HepG2 (cell line): Measurements from ENCODE around the gene CCDC87. TPM values are rescaled to one million over a fixed set of nuclear protein-coding genes. Genes with fewer than 3 reads are reported as not detected.
A peak's percentile ranks its signal among the peaks of the same experiment; 100 is the strongest.

Experiments
- ATAC-seq: fragments of 200-7000 bp; cut with Tn5 transposase; 3 replicates; pipeline ENCODE4 v1.9.1; 2020; ENCODE audit warnings: mild to moderate bottlenecking, moderate library complexity
- BruUV-seq: library from RNA; stranded (reverse); fragments of 400-500 nt; replicated peaks from 2 replicates; lab custom pipeline; 2021; lab: Mats Ljungman, UMichigan
- CTCF ChIA-PET: fragments of 300-600 bp; formaldehyde crosslinking; extraction: SDS; loops from one replicate; lab custom pipeline; 2021; ENCODE audit warnings: low total read pairs, inconsistent platforms, low intra/inter-chr PET ratio; lab: Yijun Ruan, JAX
- POLR2A ChIA-PET: fragments of 350-600 bp; sonication (Branson Sonifier 250); formaldehyde crosslinking; loops from one replicate; lab custom pipeline; 2020; ENCODE audit warnings: antibody characterized with exemption, inconsistent platforms; lab: Yijun Ruan, JAX
- DNase-seq: peaks from one replicate; pipeline ENCODE4 v3.0.0-alpha.2; 2015; ENCODE audit warnings: low spot score
- FAIRE-seq: peaks from 3 replicates; lab custom pipeline; 2011; peaks lifted over from hg19 to GRCh38; lab: Jason Lieb, UNC
- H2AFZ ChIP-seq: one replicate; pipeline ENCODE4 v1.6.1; 2011; ENCODE audit warnings: low read length, inconsistent platforms
- H3K27ac ChIP-seq: fragments of 300-600 bp; 3 replicates; pipeline ENCODE4 v1.8.0; 2011; ENCODE audit warnings: mixed run types, mild to moderate bottlenecking, mixed read lengths, low read length, inconsistent platforms; ENCODE audit not compliant: insufficient read depth; ENCODE audit errors: extremely low read length
- H3K27me3 ChIP-seq, 2 experiments: fragments of 200-600 bp in 1 of 2; 2 replicates in 1 of 2; 3 replicates in 1 of 2; pipeline versions ENCODE4 v1.6.0 to v1.8.0; 2011; ENCODE audit warnings: low read length in 2 of 2, mild to moderate bottlenecking in 2 of 2, moderate library complexity in 2 of 2, inconsistent platforms in 1 of 2; ENCODE audit not compliant: insufficient read depth in 2 of 2, control insufficient read depth in 1 of 2
- H3K36me3 ChIP-seq, 2 experiments: fragments of 200-600 bp in 1 of 2; replicated peaks in 1 of 2; 2 replicates in 1 of 2; 3 replicates in 1 of 2; pipeline versions ENCODE4 v1.5.1 to v1.8.0; 2011; ENCODE audit warnings: low read length in 2 of 2, inconsistent platforms in 1 of 2; ENCODE audit not compliant: insufficient read depth in 2 of 2, control insufficient read depth in 1 of 2
- H3K4me1 ChIP-seq: 2 replicates; pipeline ENCODE4 v1.5.1; 2012; ENCODE audit warnings: low read length, inconsistent platforms; ENCODE audit not compliant: insufficient read depth
- H3K4me2 ChIP-seq: 2 replicates; pipeline ENCODE4 v1.6.0; 2011; ENCODE audit warnings: low read depth, low read length, inconsistent platforms
- H3K4me3 ChIP-seq, 3 experiments: fragments of 200-600 bp in 1 of 3; sonication (generic), shearing (Covaris generic) in 1 of 3; replicated peaks in 1 of 3; 2 replicates each; pipeline ENCODE4 v1.5.1; 2011 to 2016; ENCODE audit warnings: low read length in 3 of 3, inconsistent platforms in 2 of 3, low read depth in 2 of 3, mild to moderate bottlenecking in 2 of 3, control low read depth in 1 of 3, mixed read lengths in 1 of 3; ENCODE audit not compliant: insufficient read depth in 1 of 3
- H3K79me2 ChIP-seq: one replicate; pipeline ENCODE4 v1.6.1; 2011; ENCODE audit warnings: low read length, inconsistent platforms; ENCODE audit not compliant: insufficient read depth
- H3K9ac ChIP-seq: 2 replicates; pipeline ENCODE4 v1.6.0; 2011; ENCODE audit warnings: mild to moderate bottlenecking, low read depth, low read length, inconsistent platforms; ENCODE audit not compliant: insufficient read depth
- H3K9me3 ChIP-seq: 2 replicates; pipeline ENCODE4 v1.5.1; 2012; ENCODE audit warnings: mild to moderate bottlenecking, low read length
- H4K20me1 ChIP-seq: 2 replicates; pipeline ENCODE4 v1.6.0; 2011; ENCODE audit warnings: inconsistent platforms, mild to moderate bottlenecking, low read length, moderate library complexity; ENCODE audit not compliant: insufficient read depth
- ADNP ChIP-seq: sonication (generic); formaldehyde crosslinking; IDR thresholded peaks from 2 replicates; pipeline ENCODE4 v1.4.0; 2020; ENCODE audit warnings: missing genetic modification reagents
- HES4 ChIP-seq: sonication (generic); formaldehyde crosslinking; IDR thresholded peaks from 2 replicates; pipeline ENCODE4 v1.9.0; 2021; ENCODE audit warnings: mild to moderate bottlenecking, missing genetic modification reagents, borderline replicate concordance
- KDM5B ChIP-seq: sonication (generic); formaldehyde crosslinking; IDR thresholded peaks from 2 replicates; pipeline ENCODE4 v1.4.0; 2020; ENCODE audit warnings: missing genetic modification reagents, mild to moderate bottlenecking, borderline replicate concordance
- MAFK ChIP-seq, 2 experiments: IDR thresholded peaks in 1 of 2; conservative IDR thresholded peaks in 1 of 2; 2 replicates each; pipeline ENCODE4 v1.6.1; 2011; ENCODE audit warnings: improper control_type of control experiment in 2 of 2, low read length in 2 of 2
- PBX2 ChIP-seq: IDR thresholded peaks from 2 replicates; pipeline ENCODE4 v1.6.1; 2016; ENCODE audit warnings: control low read depth
- REL ChIP-seq: sonication (generic); formaldehyde crosslinking; conservative IDR thresholded peaks from 2 replicates; pipeline ENCODE4 v1.8.0; 2022; ENCODE audit warnings: mild to moderate bottlenecking, missing genetic modification reagents, moderate library complexity
- RXRB ChIP-seq: IDR thresholded peaks from 2 replicates; pipeline ENCODE4 v1.6.1; 2016; ENCODE audit warnings: borderline replicate concordance, missing genetic modification reagents, missing compliant biosample characterization
- SOX6 ChIP-seq, 2 experiments: fragments of 450-650 bp in 1 of 2; sonication (generic) in 1 of 2; formaldehyde crosslinking in 1 of 2; IDR thresholded peaks; 2 replicates each; pipeline versions ENCODE4 v1.4.0 to v1.6.1; 2017 to 2020; ENCODE audit warnings: antibody characterized with exemption in 1 of 2, mild to moderate bottlenecking in 1 of 2, missing genetic modification reagents in 1 of 2
- ZBTB37 ChIP-seq: sonication (generic); formaldehyde crosslinking; IDR thresholded peaks from 2 replicates; pipeline ENCODE4 v1.4.0; 2020; ENCODE audit warnings: mild to moderate bottlenecking, missing genetic modification reagents
- ZFY ChIP-seq: sonication (generic); formaldehyde crosslinking; IDR thresholded peaks from 2 replicates; pipeline ENCODE4 v1.4.0; 2020; ENCODE audit warnings: missing genetic modification reagents
- ZFYVE20 ChIP-seq: sonication (generic); formaldehyde crosslinking; IDR thresholded peaks from 2 replicates; pipeline ENCODE4 v1.8.0; 2023; ENCODE audit warnings: low read depth, mild to moderate bottlenecking, moderate library complexity, missing genetic modification reagents, borderline replicate concordance
- ZNF10 ChIP-seq: sonication (generic); formaldehyde crosslinking; IDR thresholded peaks from 2 replicates; pipeline ENCODE4 v1.4.0; 2020; ENCODE audit warnings: mild to moderate bottlenecking, low read depth, missing genetic modification reagents, borderline replicate concordance
- ZNF234 ChIP-seq: sonication (generic); formaldehyde crosslinking; conservative IDR thresholded peaks from 2 replicates; pipeline ENCODE4 v1.5.1; 2020; ENCODE audit warnings: mild to moderate bottlenecking, missing genetic modification reagents
- ZNF629 ChIP-seq: sonication (generic); formaldehyde crosslinking; conservative IDR thresholded peaks from 2 replicates; pipeline ENCODE4 v1.5.0; 2020; ENCODE audit warnings: missing genetic modification reagents
- ZNF777 ChIP-seq: sonication (generic); formaldehyde crosslinking; IDR thresholded peaks from 2 replicates; pipeline ENCODE4 v1.4.0; 2020; ENCODE audit warnings: missing genetic modification reagents
- WGBS: methylation state at CpG from one replicate; pipeline ENCODE4 v1.1.6; 2017; ENCODE audit warnings: low lambda C conversion rate; 5-methylcytosine and 5-hydroxymethylcytosine counted together
- in situ Hi-C: cut with HindIII; loops from 2 replicates; pipeline ENCODE4 v1.10.0; 2017; ENCODE audit warnings: low pct_unique_long_range_greater_than_20kb; ENCODE audit not compliant: extremely low pct_ligation_motif_present
- intact Hi-C: fragments of 100-400 bp; cut with micrococcal nuclease; formaldehyde crosslinking; loops from one replicate; pipeline ENCODE4 v1.10.0; 2022; ENCODE audit not compliant: unreplicated experiment
- polyA plus RNA-seq, 8 experiments: library from polyadenylated mRNA; depleted of rRNA in 3 of 8; stranded (reverse) in 7 of 8; unstranded in 1 of 8; fragments of >200 nt; fragmentation: Illumina TruSeq in 4 of 8; extraction: Trizol in 4 of 8; gene quantifications; 2 replicates each; pipeline versions ENCODE4 v1.2.1 to v1.2.3, GENCODE V29; 2011 to 2016; ENCODE audit warnings: low read depth in 4 of 8, missing spikeins in 1 of 8, mixed read lengths in 1 of 8; ENCODE audit not compliant: insufficient read depth in 1 of 8
- total RNA-seq, 5 experiments: library from RNA; depleted of rRNA; stranded (reverse); fragments of >200 nt; fragmentation: Illumina TruSeq; extraction: Trizol; gene quantifications; 2 replicates each; pipeline ENCODE4 v1.2.3, GENCODE V29; 2016; ENCODE audit warnings: low read depth in 1 of 5

Gene CCDC87
- total and polyA plus RNA-seq, 2 of the 13 experiments (the other 11 are each of a cell fraction or from before 2014, with no cell fraction given), result 0.05 to 0.42 TPM

- no peak for TF ChIP-seq ZFY (CRISPR knock-in tag)
- no peak for TF ChIP-seq KDM5B (CRISPR knock-in tag)
- TF ChIP-seq SOX6 (IDR thresholded peaks at IDR 0.05), result no peak
- TF ChIP-seq SOX6 (CRISPR knock-in tag; IDR thresholded peaks at IDR 0.05), result no peak
Measured at GRCh38 chr11:66547662-66548009, 45.2 kb downstream of the CCDC87 start (continued).

GRCh38 chr11:66546966-66547661 is 45.7 kb downstream of the CCDC87 start:
- Histone ChIP-seq H3K9me3 (no peaks in the 10 kb centered on the region), H3K36me3 (no peaks in the 10 kb centered on the region), H3K9ac (peak overlapping the region; percentile 40; the same call in 1 of the 2 replicates), H3K27me3 (peaks cover 2 to 11% of the 10 kb centered on the region in 2 experiments; a peak in 4 of 5 replicates), H4K20me1 (no peaks in the 10 kb centered on the region), H3K4me2 (peak overlapping the region; percentile 97), H3K27ac (no peak overlapping the region), H3K4me3 (peak overlapping the region; percentile 69 to 93 (median 83); a peak in 5 of 6 replicates), H3K4me1 (peaks cover 47% of the 10 kb centered on the region), H2AFZ (no peak overlapping the region), H3K79me2 (no peaks in the 10 kb centered on the region)
- TF ChIP-seq ADNP, result peak; percentile 55; the same call in 1 of the 2 replicates
- no peak for TF ChIP-seq MAFK (conservative IDR thresholded peaks at IDR 0.05 in 1 of 2, IDR thresholded peaks at IDR 0.05 in 1 of 2; ENCODE audit: low read length in 2 of 2)
- TF ChIP-seq ZBTB37 (CRISPR knock-in tag), result no peak
- no peak for TF ChIP-seq ZNF10 (CRISPR knock-in tag)
- 0 out of 2 replicates have a peak, but pooled peaks have one; percentile 19 for TF ChIP-seq HES4
- TF ChIP-seq ZNF777 (CRISPR knock-in tag), result no peak
- TF ChIP-seq RXRB (CRISPR knock-in tag), result no peak
- TF ChIP-seq ZFYVE20 (CRISPR knock-in tag), result no peak
- peak; percentile 95 for TF ChIP-seq ZNF629 (CRISPR knock-in tag)
- no peak for TF ChIP-seq REL (CRISPR knock-in tag)
- TF ChIP-seq PBX2, result no peak
- no peak for TF ChIP-seq ZNF234 (CRISPR knock-in tag)
- DNase-seq (no peak), ATAC-seq (peak; percentile 4; the same call in 1 of the 3 replicates), FAIRE-seq (no peak)
- intact Hi-C loops, result loop anchor here (1.0 kb wide), 1 partner anchor 67 kb away; the partner anchor contains the start of gene DPP3
- BruUV-seq, result no TSS peak
- ChIA-PET POLR2A (interaction anchor here (1.2 to 2.9 kb wide), 6 partner anchors 38 to 131 kb away, joined by 5 to 17 read pairs (median 11); partner anchors contain the start of genes CCDC87, CCS, DPP3 and RBM14), CTCF (no interaction called here)
- in situ Hi-C loops, result no loop called here
- WGBS, result 16% methylated on average over 14 of the region's 18 CpGs
